Adipose tissue (tissue), 3 donors: ENCODE measurements around the gene HLA-DQB2. TPM values are rescaled to one million over a fixed set of nuclear protein-coding genes. Genes with fewer than 3 reads are reported as not detected.
"Not testable (repeated sequence)": the region's sequence is repeated elsewhere in the genome, so short reads cannot be mapped to it uniquely, and the experiment has no call there.

Source experiments
- H3K27ac ChIP-seq: one replicate; pipeline ENCODE4 v1.5.1; 2013; ENCODE audit warnings: low read depth, low read length
- WGBS, 3 donors: extraction: QIAGEN DNeasy Blood & Tissue Kit; methylation state at CpG; one replicate each; pipeline ENCODE4 v1.1.7; 2013; 5-methylcytosine and 5-hydroxymethylcytosine counted together
- polyA plus RNA-seq, 3 donors: library from polyadenylated mRNA; stranded (reverse); fragments of 200-250 nt; gene quantifications; one replicate each; pipeline ENCODE4 v1.2.3, GENCODE V29; 2013
- donor health status: healthy with polysubstance abuse.
- donor health status: Bipolar disorder and iron deficiency.
- donor health status: healthy.

HLA-DQB2 gene
- not detected for polyA plus RNA-seq

DNA sequence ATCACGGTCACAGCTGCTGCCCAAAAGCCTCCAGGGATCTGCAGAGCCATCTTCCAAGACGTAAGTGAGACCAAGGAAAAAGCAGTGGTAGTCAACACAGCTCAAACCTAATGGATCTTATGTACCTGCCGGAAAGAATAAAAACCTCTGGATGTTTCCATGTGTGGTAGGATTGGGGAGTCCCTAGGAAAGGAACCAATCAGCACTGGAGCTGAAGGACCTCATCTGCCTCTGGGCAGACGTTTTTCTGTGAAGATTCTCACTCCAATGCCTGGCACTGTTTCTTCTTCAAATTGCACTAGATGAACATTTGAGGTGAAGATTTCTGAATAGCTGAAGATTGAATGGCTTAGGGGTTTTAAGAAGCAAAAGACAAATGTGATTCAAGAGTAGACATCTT, at the start of gene HLA-DQB2:
HLA-DQB2 (minus strand) TSS at position 112 of the 400 bp plus-strand sequence; CDS start at position 50, 62 bp downstream.
- 33 to 57% (median 51%) methylated on average over 4 of the region's 4 CpGs for WGBS, 3 donors

GRCh38 chr6:32809171-32809570, 45.8 kb upstream of the HLA-DQB2 start:
- WGBS, 3 donors = 0 to 53% (median 34%) methylated on average over 1 of the region's 1 CpG

More for the DNA sequence above, at the start of gene HLA-DQB2:
- no peak within 1 kb of the TSS for H3K27ac ChIP-seq

GRCh38 chr6:32807020-32807580, 43.8 kb upstream of the HLA-DQB2 start:
- 74 to 75% (median 75%) methylated on average over 5 of the region's 5 CpGs for WGBS, 3 donors
- H3K27ac ChIP-seq = no peak overlapping the region

More at GRCh38 chr6:32809171-32809570, 45.8 kb upstream of the HLA-DQB2 start:
- H3K27ac ChIP-seq = no peak overlapping the region

DNA sequence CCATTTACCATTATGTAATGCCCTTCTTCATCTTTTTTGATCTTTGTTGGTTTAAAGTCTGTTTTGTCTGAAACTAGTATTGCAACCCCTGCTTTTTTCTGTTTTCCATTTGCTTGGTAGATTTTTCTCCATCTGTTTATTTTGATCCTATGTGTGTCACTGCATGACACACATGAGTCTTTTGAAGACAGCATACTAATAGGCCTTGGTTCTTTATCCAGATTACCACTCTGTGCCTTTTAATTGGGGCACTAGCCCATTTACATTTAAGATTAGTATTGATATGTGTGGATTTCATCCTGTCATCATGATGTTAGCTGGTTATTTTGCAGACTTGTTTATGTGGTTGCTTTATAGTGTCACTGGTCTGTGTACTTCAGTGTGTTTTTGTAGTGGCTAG, 42.1 kb upstream of the HLA-DQB2 start:
- H3K27ac ChIP-seq = not testable (repeated sequence)

DNA sequence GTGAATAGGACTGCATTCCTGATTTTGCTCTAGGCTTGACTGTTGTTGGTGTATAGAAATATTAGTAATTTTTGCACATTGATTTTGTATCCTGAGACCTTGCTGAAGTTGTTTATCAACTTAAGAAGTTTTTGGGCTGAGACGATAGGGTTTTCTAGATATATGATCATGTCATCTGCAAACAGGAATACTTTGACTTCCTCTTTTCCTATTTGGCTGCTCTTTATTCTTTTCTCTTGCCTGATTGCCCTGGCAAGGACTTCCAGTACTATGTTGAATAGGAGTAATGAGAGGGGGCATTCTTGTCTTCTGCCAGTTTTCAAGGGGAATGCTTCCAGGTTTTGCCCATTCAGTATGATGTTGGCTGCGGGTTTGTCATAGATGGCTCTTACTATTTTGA, 40.1 kb upstream of the HLA-DQB2 start:
- H3K27ac ChIP-seq = no peak overlapping the region
- 14 to 73% (median 61%) methylated on average over 2 of the region's 2 CpGs for WGBS, 3 donors

DNA sequence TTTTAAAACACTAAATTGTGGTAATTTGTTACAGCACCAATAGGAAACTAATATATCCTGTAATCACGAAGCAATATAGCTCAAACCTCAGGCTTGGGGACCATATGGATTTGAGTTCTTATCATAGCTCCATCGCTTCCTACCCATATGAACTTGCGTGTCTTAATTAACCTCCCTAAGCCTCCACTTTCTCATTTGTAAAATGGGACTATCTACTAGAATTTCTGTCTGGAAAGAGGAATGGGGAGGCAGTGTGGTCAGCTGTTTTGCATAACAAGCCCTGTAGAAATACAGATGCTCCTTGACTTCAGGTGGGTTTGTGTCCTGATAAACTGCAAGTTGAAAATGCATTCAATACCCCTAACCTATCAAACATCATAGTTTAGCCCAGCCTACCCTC, 36.4 kb upstream of the HLA-DQB2 start:
- 75 to 92% (median 77%) methylated on average over 3 of the region's 3 CpGs for WGBS, 3 donors
- H3K27ac ChIP-seq = no peak overlapping the region

DNA sequence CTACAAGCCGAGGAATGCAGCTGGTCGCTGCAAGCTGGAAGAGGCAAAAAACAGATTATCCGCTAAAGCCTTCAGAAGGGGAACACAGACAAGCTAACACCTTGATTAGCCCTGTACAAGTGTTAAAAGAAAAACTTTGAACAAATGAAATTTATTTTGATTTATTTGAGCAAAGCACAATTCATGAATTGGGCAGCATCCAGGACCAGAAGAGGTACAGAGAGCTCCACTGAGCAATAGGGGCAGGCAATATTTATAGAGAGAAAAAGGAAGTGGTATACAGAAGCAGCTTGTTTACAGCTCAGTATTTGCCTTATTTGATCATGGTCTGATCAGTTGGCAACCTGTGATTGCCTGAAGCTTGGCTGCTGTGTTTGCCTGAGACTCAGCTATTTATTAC, 35.8 kb upstream of the HLA-DQB2 start:
- no peak overlapping the region for H3K27ac ChIP-seq
- WGBS, 3 donors = 89 to 100% (median 98%) methylated on average over 3 of the region's 3 CpGs

DNA sequence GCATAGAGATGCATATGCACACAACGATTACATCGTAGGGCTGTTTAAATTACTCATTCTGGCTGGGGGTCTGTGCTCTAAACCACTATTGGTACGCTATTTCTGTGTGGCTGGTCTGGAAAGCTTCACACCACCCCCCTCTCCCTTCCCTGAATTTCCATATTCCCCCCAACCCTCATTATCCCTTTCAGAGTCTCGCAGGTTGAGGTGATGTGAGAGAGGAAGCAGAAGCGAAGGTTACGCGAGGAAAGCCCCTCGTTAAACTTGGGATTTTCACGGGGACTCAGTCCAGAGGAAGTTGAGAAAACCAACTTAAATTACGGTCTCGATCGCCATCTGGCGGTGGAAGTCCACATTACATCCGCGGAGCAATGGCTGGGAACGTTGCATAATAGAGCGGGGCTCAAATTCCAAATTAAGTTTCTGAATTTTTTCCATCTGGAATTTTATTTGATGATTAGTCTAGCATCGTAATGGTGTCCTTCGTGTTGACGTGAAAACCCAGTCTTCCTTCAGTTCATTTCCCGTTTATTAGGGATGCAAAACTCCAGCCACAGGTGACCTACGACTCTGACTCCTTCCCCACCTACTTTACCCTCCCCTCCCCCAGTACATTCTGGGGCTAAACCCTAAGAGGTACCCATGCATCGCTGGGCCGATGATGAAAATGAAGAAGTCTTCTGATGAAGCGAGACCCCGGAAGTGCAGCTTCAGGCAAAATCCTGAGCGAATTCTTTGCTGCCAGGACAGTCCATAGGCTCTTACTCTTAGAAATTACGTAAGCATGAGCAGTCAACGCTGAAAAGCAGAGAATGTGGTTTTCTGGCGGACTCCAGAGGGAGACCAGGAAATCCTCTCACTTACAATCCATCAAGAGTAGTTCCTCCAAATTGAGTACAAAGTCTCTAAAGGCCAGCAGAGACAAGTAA, 33.8 kb upstream of the HLA-DQB2 start:
- H3K27ac ChIP-seq = no peak overlapping the region
- 4 to 9% (median 6%) methylated on average over 30 of the region's 30 CpGs for WGBS, 3 donors

DNA sequence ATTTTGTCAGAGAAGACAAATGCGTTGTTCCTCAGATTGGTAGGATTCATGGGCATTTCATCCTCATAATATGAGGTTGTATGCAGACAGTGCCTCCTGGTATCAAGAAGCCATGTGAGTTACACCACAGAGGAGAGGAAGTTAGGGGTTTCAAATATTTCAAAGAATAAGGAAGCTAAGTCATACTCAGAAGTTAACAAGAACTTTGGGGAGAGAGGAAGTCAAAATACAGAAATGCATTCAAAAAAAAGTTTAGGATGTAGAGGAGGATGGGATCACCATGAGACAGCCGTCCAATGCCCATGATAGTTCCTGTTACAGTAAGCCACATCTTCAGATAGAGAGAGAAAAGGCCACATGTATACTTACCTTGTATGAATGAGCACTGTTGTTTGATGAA, 31.2 kb upstream of the HLA-DQB2 start:
- no peak overlapping the region for H3K27ac ChIP-seq
- 20 to 61% (median 51%) methylated on average over 2 of the region's 2 CpGs for WGBS, 3 donors

GRCh38 chr6:32792901-32793435, 29.6 kb upstream of the HLA-DQB2 start:
- 66 to 82% (median 82%) methylated on average over 3 of the region's 3 CpGs for WGBS, 3 donors
- no peak overlapping the region for H3K27ac ChIP-seq

- WGBS, 3 donors = 42 to 70% (median 42%) methylated on average over 2 of the region's 2 CpGs
- H3K27ac ChIP-seq = no peak overlapping the region
Observed at GRCh38 chr6:32790306-32790705, 27.0 kb upstream of the HLA-DQB2 start.

- 37 to 45% (median 41%) methylated on average over 5 of the region's 5 CpGs for WGBS, 3 donors
- H3K27ac ChIP-seq = no peak overlapping the region
Observed at GRCh38 chr6:32785781-32786533, 22.6 kb upstream of the HLA-DQB2 start.

DNA sequence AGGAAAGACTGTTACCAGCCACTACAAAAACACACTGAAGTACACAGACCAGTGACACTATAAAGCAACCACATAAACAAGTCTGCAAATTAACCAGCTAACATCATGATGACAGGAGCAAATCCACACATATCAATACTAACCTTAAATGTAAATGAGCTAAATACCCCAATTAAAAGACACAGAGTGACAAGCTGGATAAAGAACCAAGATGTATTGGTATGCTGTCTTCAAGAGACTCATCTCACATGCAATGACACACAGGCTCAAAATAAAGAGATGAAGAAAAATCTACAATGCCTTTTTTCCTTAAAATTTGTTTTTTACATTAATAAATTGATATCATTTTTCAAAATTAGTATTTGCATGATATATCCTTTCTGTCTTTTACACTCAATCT, 19.6 kb upstream of the HLA-DQB2 start:
- not testable (repeated sequence) for H3K27ac ChIP-seq

DNA sequence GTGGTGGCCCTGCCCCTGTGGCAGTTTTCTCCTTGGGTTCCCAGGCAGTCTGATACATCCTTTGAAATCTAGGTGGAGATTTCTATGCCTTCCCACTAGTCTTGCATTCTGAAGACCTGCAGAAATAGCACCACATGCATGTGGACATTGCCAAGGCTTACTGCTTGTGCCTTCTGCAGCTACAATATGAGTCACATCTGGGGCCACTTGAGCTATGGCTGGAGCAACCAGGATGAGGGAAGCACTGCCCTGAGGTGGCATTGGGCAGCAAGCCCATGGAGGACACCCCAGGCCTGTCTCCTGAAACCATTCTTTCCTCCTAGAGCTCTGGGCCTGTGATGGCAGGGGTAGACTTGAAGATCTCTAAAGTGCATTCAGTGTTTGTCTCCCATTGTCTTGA, 15.7 kb upstream of the HLA-DQB2 start:
- H3K27ac ChIP-seq = no peak overlapping the region

DNA sequence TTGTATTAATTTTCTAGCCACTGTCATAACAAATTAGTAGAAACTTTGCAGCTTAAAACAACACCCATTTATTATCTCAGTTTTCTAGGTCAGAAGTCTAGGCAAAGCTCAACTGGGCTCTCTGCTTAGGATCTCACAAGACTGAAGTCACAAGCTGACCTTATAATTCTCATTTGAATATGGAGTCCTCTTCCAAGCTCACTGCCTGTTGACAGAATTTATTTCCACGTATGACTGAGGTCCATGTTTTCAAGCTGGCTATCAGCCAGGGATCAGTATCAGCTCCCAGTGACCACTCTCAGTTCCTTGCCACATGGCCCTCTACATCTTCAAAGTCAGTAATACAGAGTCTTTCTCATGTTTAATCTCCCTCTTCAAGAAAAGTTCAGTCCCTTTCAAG, 11.7 kb upstream of the HLA-DQB2 start:
- WGBS, 3 donors = 16 to 45% (median 17%) methylated on average over 1 of the region's 1 CpG
- H3K27ac ChIP-seq = no peak overlapping the region

- no peak overlapping the region for H3K27ac ChIP-seq
- 57 to 63% (median 58%) methylated on average over 1 of the region's 1 CpG for WGBS, 3 donors
Observed at GRCh38 chr6:32774426-32774825, 11.1 kb upstream of the HLA-DQB2 start.

DNA sequence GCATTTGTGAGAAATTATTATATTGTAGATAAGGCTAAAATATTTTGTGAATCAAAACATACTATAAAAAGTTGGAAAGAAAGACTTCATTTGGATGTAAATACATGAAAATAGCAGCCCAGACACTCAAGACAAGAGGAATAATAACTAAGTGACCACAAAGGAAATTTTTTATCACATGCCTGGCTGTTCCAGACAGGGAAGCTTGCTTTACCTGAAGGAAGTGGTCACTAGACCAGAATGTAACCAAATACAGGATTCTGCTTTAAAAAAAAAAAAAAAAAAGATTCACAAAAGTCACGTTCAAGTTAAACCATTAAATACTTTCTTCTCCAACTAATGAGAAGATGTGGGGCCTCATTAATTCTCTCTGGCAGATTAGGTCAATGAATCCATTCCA, 9.3 kb upstream of the HLA-DQB2 start:
- 16 to 22% (median 17%) methylated on average over 1 of the region's 1 CpG for WGBS, 3 donors
- H3K27ac ChIP-seq = no peak overlapping the region

- H3K27ac ChIP-seq = no peak overlapping the region
- WGBS, 3 donors = 17 to 38% (median 28%) methylated on average over 1 of the region's 1 CpG
Observed at GRCh38 chr6:32764048-32764447, 716 bp upstream of the HLA-DQB2 start.

DNA sequence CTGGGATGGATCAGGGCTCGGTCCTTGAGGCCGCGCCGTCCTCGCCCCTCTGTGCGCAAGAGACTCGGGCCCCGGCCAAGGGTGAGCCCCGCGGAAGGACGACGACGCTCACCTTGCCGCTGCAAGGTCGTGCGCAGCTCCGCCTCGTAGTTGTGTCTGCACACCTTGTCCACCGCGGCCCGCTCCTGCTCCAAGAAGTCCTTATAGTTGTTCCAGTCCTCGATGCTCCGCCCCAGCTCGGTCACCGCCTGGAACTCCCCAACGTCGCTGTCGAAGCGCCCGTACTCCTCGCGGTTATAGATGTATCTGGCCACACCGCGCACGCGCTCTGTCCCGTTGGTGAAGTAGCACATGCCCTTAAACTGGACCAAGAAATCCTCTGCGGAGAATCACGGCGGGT, 1.8 kb downstream of the HLA-DQB2 start:
- WGBS, 3 donors = 56 to 69% (median 58%) methylated on average over 40 of the region's 40 CpGs
- no peak overlapping the region for H3K27ac ChIP-seq
